A673 (cell line): ENCODE data around the gene AGBL4.

Experiments
- CTCF ChIP-seq: fragments of 300-800, 200-600 bp; sonication (generic); conservative IDR thresholded peaks from 2 replicates; pipeline ENCODE4 v1.5.1; 2017; ENCODE audit warnings: low read depth, mild to moderate bottlenecking, antibody characterized with exemption, low read length, moderate library complexity, mixed read lengths
- EZH2 ChIP-seq: fragments of 200-600 bp; sonication (generic); IDR thresholded peaks from 2 replicates; pipeline ENCODE4 v1.6.1; 2017; ENCODE audit warnings: borderline replicate concordance, low read depth, mild to moderate bottlenecking, mixed read lengths, antibody characterized with exemption, low read length; ENCODE audit not compliant: poor library complexity, severe bottlenecking

- TF ChIP-seq CTCF = no peak
- no peak for TF ChIP-seq EZH2
Measured at GRCh38 chr1:48858200-48858920, 1165.4 kb downstream of the AGBL4 start.
